ENCODE results near the gene CXCL11.
A peak's percentile ranks its signal among the peaks of the same experiment; 100 is the strongest.
"Not testable (repeated sequence)": the region's sequence is repeated elsewhere in the genome, so short reads cannot be mapped to it uniquely, and the experiment has no call there.

The CXCL11 gene

GRCh38 chr4:76042241-76042998 is 6.5 kb upstream of the CXCL11 start:
- not testable (repeated sequence) for DNase-seq

- DNase-seq, result no peak
Measured at GRCh38 chr4:76036855-76037254, 985 bp upstream of the CXCL11 start.

GRCh38 chr4:76035141-76035540 is 729 bp downstream of the CXCL11 start:
- DNase-seq, result no peak

- no peak for DNase-seq
Measured at GRCh38 chr4:76029300-76029699, 6.6 kb downstream of the CXCL11 start.

GRCh38 chr4:76028350-76028765 is 7.5 kb downstream of the CXCL11 start:
- peak; percentile 34 for DNase-seq

- no peak for DNase-seq
Measured at GRCh38 chr4:76024065-76024464, 11.8 kb downstream of the CXCL11 start.

- no peak for DNase-seq
Measured at GRCh38 chr4:76023389-76023788, 12.5 kb downstream of the CXCL11 start, which contains the start of gene CXCL10. TSS of gene CXCL10 (minus strand) at chr4:76023497. CDS start at chr4:76023431, 66 bp downstream.

- no peak for DNase-seq
Measured at GRCh38 chr4:76022677-76023076, 13.2 kb downstream of the CXCL11 start.

- DNase-seq, result no peak
Measured at GRCh38 chr4:76022031-76022430, 13.8 kb downstream of the CXCL11 start.

- DNase-seq, result peak; percentile 29
Measured at GRCh38 chr4:76017056-76017686, 18.7 kb downstream of the CXCL11 start.

- peak; percentile 93 for DNase-seq
Measured at GRCh38 chr4:76016393-76016792, 19.5 kb downstream of the CXCL11 start.

GRCh38 chr4:76013540-76013939 is 22.3 kb downstream of the CXCL11 start:
- no peak for DNase-seq

- DNase-seq, result no peak
Measured at GRCh38 chr4:76012388-76012801, 23.5 kb downstream of the CXCL11 start.

GRCh38 chr4:76011700-76012387 is 24.0 kb downstream of the CXCL11 start:
- no peak for DNase-seq

- DNase-seq, result no peak
Measured at GRCh38 chr4:76011018-76011670, 24.7 kb downstream of the CXCL11 start.

GRCh38 chr4:76010576-76010975 is 25.3 kb downstream of the CXCL11 start:
- DNase-seq, result no peak

- DNase-seq, result no peak
Measured at GRCh38 chr4:76009311-76009710, 26.6 kb downstream of the CXCL11 start.

GRCh38 chr4:76007089-76007862 is 28.6 kb downstream of the CXCL11 start, which contains the start of gene CXCL9:
TSS of gene CXCL9 (minus strand) at chr4:76007509. CDS start at chr4:76007449, 60 bp downstream.
- DNase-seq, result peak; percentile 2

- no peak for DNase-seq
Measured at GRCh38 chr4:76003620-76004019, 32.2 kb downstream of the CXCL11 start.

GRCh38 chr4:76003035-76003434 is 32.8 kb downstream of the CXCL11 start:
- DNase-seq, result no peak

GRCh38 chr4:76002176-76002575 is 33.7 kb downstream of the CXCL11 start:
- DNase-seq, result peak; percentile 74

GRCh38 chr4:76001700-76002099 is 34.2 kb downstream of the CXCL11 start:
- no peak for DNase-seq

Measured in DMS53 (cell line).